HEK293T (cell line): ENCODE results near the gene CLSTN1.

Experiments used
- BHLHE40 ChIP-seq: fragments of 450-650 bp; IDR thresholded peaks from 2 replicates; pipeline ENCODE4 v1.6.1; 2016; ENCODE audit warnings: mild to moderate bottlenecking, moderate library complexity, borderline replicate concordance
- SUZ12 ChIP-seq: fragments of 450-650 bp; IDR thresholded peaks from 2 replicates; pipeline ENCODE4 v1.6.1; 2016; ENCODE audit warnings: mild to moderate bottlenecking
- ZNF384 ChIP-seq: fragments of 450-650 bp; IDR thresholded peaks from 2 replicates; pipeline ENCODE4 v1.6.1; 2016

GRCh38 chr1:9766759-9767442, 56.9 kb downstream of the CLSTN1 start:
- TF ChIP-seq SUZ12 (no peak), BHLHE40 (no peak), ZNF384 (no peak)
